KMS-11 (cell line): ENCODE measurements around the gene AGPAT4.

ENCODE experiments used
- H2AFZ ChIP-seq: fragments of 200-600 bp; sonication (generic); 2 replicates; pipeline ENCODE4 v1.6.1; 2016; ENCODE audit warnings: antibody characterized with exemption, mixed run types, low read depth
- H3K27ac ChIP-seq: fragments of 200-600 bp; sonication (generic); 2 replicates; pipeline ENCODE4 v1.6.1; 2016; ENCODE audit warnings: mild to moderate bottlenecking, mixed run types
- H3K27me3 ChIP-seq: fragments of 200-600 bp; sonication (generic); 2 replicates; pipeline ENCODE4 v1.6.1; 2017; ENCODE audit warnings: mild to moderate bottlenecking, low read depth, mixed run types, moderate library complexity; ENCODE audit not compliant: insufficient read depth
- H3K36me3 ChIP-seq: fragments of 200-600 bp; sonication (generic); 2 replicates; pipeline ENCODE4 v1.6.1; 2017; ENCODE audit warnings: mild to moderate bottlenecking, mixed run types; ENCODE audit not compliant: insufficient read depth
- H3K4me1 ChIP-seq: fragments of 200-600 bp; sonication (generic); 2 replicates; pipeline ENCODE4 v1.6.1; 2016; ENCODE audit warnings: mild to moderate bottlenecking, low read depth, mixed run types; ENCODE audit not compliant: poor library complexity, severe bottlenecking
- H3K4me2 ChIP-seq: fragments of 200-600 bp; sonication (generic); 2 replicates; pipeline ENCODE4 v1.7.0; 2016; ENCODE audit warnings: mild to moderate bottlenecking, mixed run types
- H3K4me3 ChIP-seq: fragments of 200-600 bp; sonication (generic); IDR thresholded peaks from 2 replicates; pipeline ENCODE4 v1.6.1; 2017; ENCODE audit warnings: low read depth, low read length, mixed read lengths; ENCODE audit not compliant: insufficient read depth
- H3K79me2 ChIP-seq: fragments of 200-600 bp; sonication (generic); 2 replicates; pipeline ENCODE4 v1.6.1; 2016; ENCODE audit warnings: low read depth, mixed run types; ENCODE audit not compliant: insufficient read depth
- H3K9ac ChIP-seq: fragments of 200-600 bp; sonication (generic); 2 replicates; pipeline ENCODE4 v1.6.1; 2016; ENCODE audit warnings: mild to moderate bottlenecking, mixed run types
- H4K20me1 ChIP-seq: fragments of 200-600 bp; sonication (generic); 2 replicates; pipeline ENCODE4 v1.6.1; 2016; ENCODE audit warnings: mild to moderate bottlenecking, mixed run types; ENCODE audit not compliant: insufficient read depth
- CTCF ChIP-seq: fragments of 200-600 bp; sonication (generic); conservative IDR thresholded peaks from 2 replicates; pipeline ENCODE4 v1.6.1; 2017; ENCODE audit warnings: low read depth, mild to moderate bottlenecking, antibody characterized with exemption, low read length, moderate library complexity, mixed read lengths

Gene AGPAT4

GRCh38 chr6:161200610-161201370 is 73.1 kb downstream of the AGPAT4 start:
- Histone ChIP-seq H3K79me2 (no peaks in the 10 kb centered on the region), H3K4me2 (no peak overlapping the region), H3K36me3 (no peaks in the 10 kb centered on the region), H3K9ac (no peak overlapping the region), H2AFZ (no peak overlapping the region), H3K27ac (no peak overlapping the region), H3K4me3 (no peak overlapping the region), H3K4me1 (no peaks in the 10 kb centered on the region), H4K20me1 (no peaks in the 10 kb centered on the region), H3K27me3 (no peaks in the 10 kb centered on the region)
- no peak for TF ChIP-seq CTCF

- Histone ChIP-seq H3K27ac (no peak overlapping the region), H3K4me2 (no peak overlapping the region), H3K4me3 (no peak overlapping the region), H3K4me1 (no peaks in the 10 kb centered on the region), H4K20me1 (no peaks in the 10 kb centered on the region), H3K79me2 (no peaks in the 10 kb centered on the region), H3K9ac (no peak overlapping the region), H2AFZ (no peak overlapping the region), H3K36me3 (no peaks in the 10 kb centered on the region), H3K27me3 (no peaks in the 10 kb centered on the region)
- TF ChIP-seq CTCF = no peak
These were observed 74.0 kb downstream of the AGPAT4 start for GRCh38 chr6:161199850-161200249.

- H3K27me3 ChIP-seq = no peaks in the 10 kb centered on the region
- H3K4me3 ChIP-seq = no peak overlapping the region
- H3K36me3 ChIP-seq = no peaks in the 10 kb centered on the region
- no peak overlapping the region for H3K4me2 ChIP-seq
- no peaks in the 10 kb centered on the region for H3K79me2 ChIP-seq
- no peak overlapping the region for H3K27ac ChIP-seq
- H3K4me1 ChIP-seq = no peaks in the 10 kb centered on the region
- H2AFZ ChIP-seq = no peak overlapping the region
- no peak for TF ChIP-seq CTCF
- H4K20me1 ChIP-seq = no peaks in the 10 kb centered on the region
- no peak overlapping the region for H3K9ac ChIP-seq
These were observed 74.9 kb downstream of the AGPAT4 start for GRCh38 chr6:161198783-161199460.

GRCh38 chr6:161198176-161198575 is 75.7 kb downstream of the AGPAT4 start:
- H2AFZ ChIP-seq = no peak overlapping the region
- no peaks in the 10 kb centered on the region for H3K79me2 ChIP-seq
- H3K27ac ChIP-seq = no peak overlapping the region
- no peaks in the 10 kb centered on the region for H3K4me1 ChIP-seq
- H3K4me3 ChIP-seq = no peak overlapping the region
- no peak overlapping the region for H3K9ac ChIP-seq
- no peaks in the 10 kb centered on the region for H3K36me3 ChIP-seq
- no peaks in the 10 kb centered on the region for H3K27me3 ChIP-seq
- H3K4me2 ChIP-seq = no peak overlapping the region
- H4K20me1 ChIP-seq = no peaks in the 10 kb centered on the region
- TF ChIP-seq CTCF = no peak
